Spleen (tissue), 7 donors: ENCODE data around the gene ADAMTS14.

Experiments
- POLR2A ChIP-seq, 3 donors: fragments of 450-650 bp; IDR thresholded peaks; one replicate each; pipeline ENCODE4 v1.5.1; 2017; ENCODE audit warnings: antibody characterized with exemption in 3 of 3, mild to moderate bottlenecking in 1 of 3
- POLR2AphosphoS5 ChIP-seq, 3 donors: sonication (generic); formaldehyde crosslinking; IDR thresholded peaks; one replicate each; pipeline ENCODE4 v1.5.1; 2017; ENCODE audit warnings: antibody characterized with exemption in 3 of 3
- TF ChIP-seq, protein P1 (sequence below), 11 experiments: fragments of 200-600 bp in 7 of 11; fragments of 450-650 bp in 4 of 11; sonication (generic) in 4 of 11; IDR thresholded peaks in 8 of 11; conservative IDR thresholded peaks in 3 of 11; 1 replicate in 7 of 11; 2 replicates in 4 of 11; pipeline versions ENCODE4 v1.4.0 to v1.8.0; 2016 to 2021; ENCODE audit warnings: antibody characterized with exemption in 11 of 11, inconsistent platforms in 4 of 11, mild to moderate bottlenecking in 1 of 11
- donor health status: DM: no; HTN: no; CAD: no; lungs with moderate emphysema.
- donor health status: DM: no; HTN: no; CAD: no.
- donor health status: DM: no; HTN: no; CAD: no.

GRCh38 chr10:70736525-70736924, 64.2 kb downstream of the ADAMTS14 start:
- TF ChIP-seq POLR2A (IDR thresholded peaks at IDR 0.05) (no peak), POLR2AphosphoS5 (IDR thresholded peaks at IDR 0.05) (no peak)
- TF ChIP-seq, protein P1, sequence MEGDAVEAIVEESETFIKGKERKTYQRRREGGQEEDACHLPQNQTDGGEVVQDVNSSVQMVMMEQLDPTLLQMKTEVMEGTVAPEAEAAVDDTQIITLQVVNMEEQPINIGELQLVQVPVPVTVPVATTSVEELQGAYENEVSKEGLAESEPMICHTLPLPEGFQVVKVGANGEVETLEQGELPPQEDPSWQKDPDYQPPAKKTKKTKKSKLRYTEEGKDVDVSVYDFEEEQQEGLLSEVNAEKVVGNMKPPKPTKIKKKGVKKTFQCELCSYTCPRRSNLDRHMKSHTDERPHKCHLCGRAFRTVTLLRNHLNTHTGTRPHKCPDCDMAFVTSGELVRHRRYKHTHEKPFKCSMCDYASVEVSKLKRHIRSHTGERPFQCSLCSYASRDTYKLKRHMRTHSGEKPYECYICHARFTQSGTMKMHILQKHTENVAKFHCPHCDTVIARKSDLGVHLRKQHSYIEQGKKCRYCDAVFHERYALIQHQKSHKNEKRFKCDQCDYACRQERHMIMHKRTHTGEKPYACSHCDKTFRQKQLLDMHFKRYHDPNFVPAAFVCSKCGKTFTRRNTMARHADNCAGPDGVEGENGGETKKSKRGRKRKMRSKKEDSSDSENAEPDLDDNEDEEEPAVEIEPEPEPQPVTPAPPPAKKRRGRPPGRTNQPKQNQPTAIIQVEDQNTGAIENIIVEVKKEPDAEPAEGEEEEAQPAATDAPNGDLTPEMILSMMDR (IDR thresholded peaks at IDR 0.05 in 8 of 11, conservative IDR thresholded peaks at IDR 0.05 in 3 of 11): no peak
